SK-N-MC (cell line): ENCODE measurements around the gene FERMT1.

Experiments
- EZH2 ChIP-seq: fragments of 200-600 bp; sonication (generic); IDR thresholded peaks from one replicate; pipeline ENCODE4 v1.6.1; 2017; ENCODE audit warnings: antibody characterized with exemption
- POLR2AphosphoS5 ChIP-seq: IDR thresholded peaks from 2 replicates; pipeline ENCODE4 v1.6.1; 2012; ENCODE audit warnings: mild to moderate bottlenecking, low read depth, low read length, borderline replicate concordance

DNA sequence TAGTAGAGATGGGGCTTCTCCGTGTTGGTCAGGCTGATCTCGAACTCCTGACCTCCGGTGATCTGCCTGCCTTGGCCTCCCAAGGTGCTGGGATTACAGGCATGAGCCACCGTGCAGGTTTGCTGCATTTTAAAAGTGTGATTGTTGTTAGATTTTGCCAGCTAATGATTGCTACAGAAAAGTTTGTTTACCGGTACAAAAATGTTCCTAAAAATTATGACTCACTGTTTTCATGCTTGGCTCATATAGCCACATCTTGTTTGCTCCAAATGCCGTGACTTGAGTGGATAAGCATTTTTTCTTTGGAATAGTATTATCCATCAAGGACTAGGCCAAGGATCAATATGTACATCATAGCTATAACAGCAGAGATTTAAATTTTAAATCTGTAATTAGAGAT is 93.3 kb downstream of the FERMT1 start:
- no peak for TF ChIP-seq POLR2AphosphoS5
- TF ChIP-seq EZH2: no peak
